HCT116 (cell line): ENCODE measurements around the gene CFAP54. TPM values are rescaled to one million over a fixed set of nuclear protein-coding genes. Genes with fewer than 3 reads are reported as not detected.

Source experiments
- ATAC-seq: fragments of 200-7000 bp; cut with Tn5 transposase; 2 replicates; pipeline ENCODE4 v1.9.1; 2020; ENCODE audit warnings: mild to moderate bottlenecking, moderate library complexity
- BruUV-seq: library from RNA; stranded (reverse); fragments of 400-500 nt; replicated peaks from 2 replicates; lab custom pipeline; 2021; lab: Mats Ljungman, UMichigan
- CTCF ChIA-PET: fragments of 300-600 bp; sonication (Branson Sonifier 250); formaldehyde crosslinking; loops from one replicate; lab custom pipeline; 2021; ENCODE audit warnings: antibody characterized with exemption; lab: Charles Lee
- POLR2A ChIA-PET: fragments of 300-600, 350-600 bp; sonication (Branson Sonifier 250); formaldehyde crosslinking; loops from one replicate; lab custom pipeline; 2021; ENCODE audit warnings: antibody characterized with exemption; lab: Charles Lee
- RAD21 ChIA-PET, 2 experiments: fragments of 300-600 bp; sonication (Branson Sonifier 250); formaldehyde crosslinking; loops; one replicate each; lab custom pipeline; 2023; ENCODE audit warnings: low total read pairs in 2 of 2; ENCODE audit not compliant: uncharacterized antibody in 2 of 2, unreplicated experiment in 2 of 2, low non-redundant PET in 1 of 2; lab: Charles Lee
- DNase-seq: peaks from one replicate; pipeline ENCODE4 v3.0.0-alpha.2; 2010; ENCODE audit warnings: low read depth, low spot score
- H2AFZ ChIP-seq: fragments of 200-600 bp; shearing (Covaris generic), sonication (generic); 2 replicates; pipeline ENCODE4 v1.6.1; 2017; ENCODE audit warnings: low read depth, mixed run types, mixed read lengths, antibody characterized with exemption, low read length; ENCODE audit not compliant: poor library complexity, severe bottlenecking
- H3K27ac ChIP-seq: 2 replicates; pipeline ENCODE4 v1.5.1; 2012; ENCODE audit warnings: low read depth, low read length
- H3K27me3 ChIP-seq: fragments of 200-600 bp; sonication (generic); 2 replicates; pipeline ENCODE4 v1.6.1; 2016; ENCODE audit warnings: mixed run types, low read length, mixed read lengths; ENCODE audit not compliant: insufficient read depth
- H3K36me3 ChIP-seq, 2 experiments: fragments of 200-500 bp in 1 of 2; fragments of 200-600 bp in 1 of 2; sonication (Bioruptor generic) in 1 of 2; sonication (generic) in 1 of 2; 2 replicates each; pipeline versions ENCODE4 v1.5.1 to v1.6.1; 2014 to 2016; ENCODE audit warnings: low read length in 2 of 2, inconsistent platforms in 1 of 2, mixed read lengths in 1 of 2, mixed run types in 1 of 2; ENCODE audit not compliant: insufficient read depth in 2 of 2, control insufficient read depth in 1 of 2
- H3K4me1 ChIP-seq, 2 experiments: fragments of 200-600 bp in 1 of 2; sonication (generic) in 1 of 2; 2 replicates each; pipeline versions ENCODE4 v1.5.1 to v1.6.1; 2012 to 2017; ENCODE audit warnings: low read length in 2 of 2, inconsistent platforms in 1 of 2, mild to moderate bottlenecking in 1 of 2, mixed read lengths in 1 of 2, mixed run types in 1 of 2, moderate library complexity in 1 of 2; ENCODE audit not compliant: insufficient read depth in 2 of 2, control insufficient read depth in 1 of 2
- H3K4me2 ChIP-seq: fragments of 200-600 bp; sonication (generic); 2 replicates; pipeline ENCODE4 v1.6.1; 2017; ENCODE audit warnings: mixed run types, low read length, mixed read lengths
- H3K4me3 ChIP-seq, 2 experiments: fragments of 200-600 bp in 1 of 2; sonication (generic) in 1 of 2; replicated peaks in 1 of 2; 2 replicates each; pipeline ENCODE4 v1.5.1; 2011 to 2016; ENCODE audit warnings: low read length in 2 of 2, control low read depth in 1 of 2, low read depth in 1 of 2, mild to moderate bottlenecking in 1 of 2, mixed read lengths in 1 of 2, mixed run types in 1 of 2
- H3K79me2 ChIP-seq: fragments of 200-600 bp; sonication (generic); 2 replicates; pipeline ENCODE4 v1.6.1; 2017; ENCODE audit warnings: mild to moderate bottlenecking, mixed run types, low read length, moderate library complexity, mixed read lengths; ENCODE audit not compliant: insufficient read depth
- H3K9ac ChIP-seq: fragments of 200-600 bp; sonication (generic); 2 replicates; pipeline ENCODE4 v1.6.1; 2016; ENCODE audit warnings: low read length, mixed read lengths
- H3K9me2 ChIP-seq: fragments of 200-600 bp; sonication (generic), shearing (Covaris generic); 2 replicates; pipeline ENCODE4 v1.6.1; 2017; ENCODE audit warnings: mixed run types, mild to moderate bottlenecking, moderate library complexity; ENCODE audit not compliant: insufficient read depth
- H3K9me3 ChIP-seq, 2 experiments: fragments of 200-500 bp in 1 of 2; fragments of 200-600 bp in 1 of 2; sonication (Bioruptor generic) in 1 of 2; sonication (generic) in 1 of 2; 2 replicates each; pipeline ENCODE4 v1.6.1; 2014 to 2017; ENCODE audit warnings: low read length in 2 of 2, mixed read lengths in 2 of 2, inconsistent platforms in 1 of 2, low read depth in 1 of 2, mild to moderate bottlenecking in 1 of 2, mixed run types in 1 of 2, moderate library complexity in 1 of 2; ENCODE audit not compliant: control insufficient read depth in 1 of 2, insufficient read depth in 1 of 2
- H4K20me1 ChIP-seq: fragments of 200-600 bp; sonication (generic), shearing (Covaris generic); 2 replicates; pipeline ENCODE4 v1.6.1; 2017; ENCODE audit warnings: mixed run types, mild to moderate bottlenecking, moderate library complexity; ENCODE audit not compliant: insufficient read depth
- ATF3 ChIP-seq: IDR thresholded peaks from 2 replicates; pipeline ENCODE4 v1.6.1; 2012
- CBX3 ChIP-seq: IDR thresholded peaks from 2 replicates; pipeline ENCODE4 v1.6.1; 2012; ENCODE audit warnings: low read depth
- CEBPB ChIP-seq: IDR thresholded peaks from 2 replicates; pipeline ENCODE4 v1.6.1; 2012; ENCODE audit warnings: low read depth
- EZH2 ChIP-seq: fragments of 200-600 bp; sonication (generic); IDR thresholded peaks from 2 replicates; pipeline ENCODE4 v1.6.1; 2017; ENCODE audit warnings: antibody characterized with exemption, mixed run types
- FOSL1 ChIP-seq: IDR thresholded peaks from 2 replicates; pipeline ENCODE4 v1.6.1; 2012; ENCODE audit warnings: low read depth
- JUND ChIP-seq: IDR thresholded peaks from 2 replicates; pipeline ENCODE4 v1.6.1; 2012
- MAX ChIP-seq: IDR thresholded peaks from 2 replicates; pipeline ENCODE4 v1.6.1; 2012
- RAD21 ChIP-seq: IDR thresholded peaks from 2 replicates; pipeline ENCODE4 v1.6.1; 2012; ENCODE audit warnings: low read depth, mild to moderate bottlenecking
- REST ChIP-seq: IDR thresholded peaks from 2 replicates; pipeline ENCODE4 v1.6.1; 2012; ENCODE audit warnings: low read depth
- SP1 ChIP-seq: IDR thresholded peaks from 2 replicates; pipeline ENCODE4 v1.6.1; 2012; ENCODE audit warnings: low read depth
- ZFX ChIP-seq: fragments of 450-650 bp; IDR thresholded peaks from 2 replicates; pipeline ENCODE4 v1.6.1; 2017
- ZNF274 ChIP-seq: fragments of 200-500 bp; sonication (Bioruptor generic); IDR thresholded peaks from 2 replicates; pipeline ENCODE4 v1.6.1; 2014; ENCODE audit warnings: mild to moderate bottlenecking, low read depth, low read length, inconsistent platforms
- intact Hi-C: fragments of 100-400 bp; cut with micrococcal nuclease; formaldehyde crosslinking; loops from 2 replicates; pipeline ENCODE4 v1.10.0; 2022
- total RNA-seq: library from RNA; stranded (reverse); gene quantifications from one replicate; pipeline ENCODE4 v1.2.1, GENCODE V29; 2021; ENCODE audit not compliant: unreplicated experiment
- TF ChIP-seq, protein P1 (sequence below), 3 experiments: fragments of 200-600 bp in 1 of 3; sonication (generic) in 1 of 3; IDR thresholded peaks in 2 of 3; conservative IDR thresholded peaks in 1 of 3; 2 replicates each; pipeline ENCODE4 v1.5.1; 2012 to 2017; ENCODE audit warnings: low read depth in 2 of 3, low read length in 2 of 3, antibody characterized with exemption in 1 of 3, borderline replicate concordance in 1 of 3, control low read depth in 1 of 3, mild to moderate bottlenecking in 1 of 3, mixed read lengths in 1 of 3, mixed run types in 1 of 3, moderate library complexity in 1 of 3; ENCODE audit not compliant: insufficient read depth in 1 of 3
- TF ChIP-seq, protein P2 (sequence below): IDR thresholded peaks from 2 replicates; pipeline ENCODE4 v1.6.1; 2011; ENCODE audit warnings: mild to moderate bottlenecking, low read length, moderate library complexity; ENCODE audit not compliant: insufficient replicate concordance; ENCODE audit errors: extremely low read depth

CFAP54 gene
- total RNA-seq, 1 experiment from 2014 or later = 0.25 TPM

- H3K4me3 ChIP-seq = no peak overlapping the region
- H2AFZ ChIP-seq = no peak overlapping the region
- H4K20me1 ChIP-seq = no peaks in the 10 kb centered on the region
- ATAC-seq = no peak
- POLR2A ChIA-PET = no interaction called here
- no peaks in the 10 kb centered on the region for H3K4me1 ChIP-seq
- no peaks in the 10 kb centered on the region for H3K9me2 ChIP-seq
- peaks cover 20% of the 10 kb centered on the region for H3K27me3 ChIP-seq
- no peak overlapping the region for H3K9ac ChIP-seq
- H3K4me2 ChIP-seq = no peak overlapping the region
- DNase-seq = no peak
- CTCF ChIA-PET = no interaction called here
- intact Hi-C loops = no loop called here
- TF ChIP-seq MAX = no peak
- no peak for TF ChIP-seq ATF3
- no peak for TF ChIP-seq FOSL1
- TF ChIP-seq RAD21 = no peak
- TF ChIP-seq CBX3 = no peak
- no peak for TF ChIP-seq ZFX
- no peak for TF ChIP-seq ZNF274
- TF ChIP-seq CEBPB = no peak
- no peak for TF ChIP-seq JUND
- TF ChIP-seq SP1 = no peak
- no TSS peak for BruUV-seq
- no peaks in the 10 kb centered on the region for H3K79me2 ChIP-seq
- no peaks in the 10 kb centered on the region for H3K9me3 ChIP-seq
- RAD21 ChIA-PET = no interaction called here
- H3K36me3 ChIP-seq = no peaks in the 10 kb centered on the region
- H3K27ac ChIP-seq = no peak overlapping the region
These were observed 198.3 kb downstream of the CFAP54 start for GRCh38 chr12:96687719-96688118.

GRCh38 chr12:96698521-96698920 is 209.1 kb downstream of the CFAP54 start:
- ChIA-PET CTCF (no interaction called here), RAD21 (no interaction called here), POLR2A (no interaction called here)
- Histone ChIP-seq H3K4me2 (no peak overlapping the region), H3K4me1 (no peaks in the 10 kb centered on the region), H2AFZ (no peak overlapping the region), H4K20me1 (no peaks in the 10 kb centered on the region), H3K9me3 (no peaks in the 10 kb centered on the region), H3K4me3 (no peak overlapping the region), H3K9me2 (no peaks in the 10 kb centered on the region), H3K9ac (no peak overlapping the region), H3K27me3 (peaks cover 19% of the 10 kb centered on the region; the same call in 1 of the 2 replicates), H3K36me3 (no peaks in the 10 kb centered on the region), H3K27ac (no peak overlapping the region), H3K79me2 (no peaks in the 10 kb centered on the region)
- intact Hi-C loops = no loop called here
- BruUV-seq = no TSS peak
- DNase-seq = no peak
- ATAC-seq = peak; percentile 61
- TF ChIP-seq EZH2 = no peak
- TF ChIP-seq, protein P1, sequence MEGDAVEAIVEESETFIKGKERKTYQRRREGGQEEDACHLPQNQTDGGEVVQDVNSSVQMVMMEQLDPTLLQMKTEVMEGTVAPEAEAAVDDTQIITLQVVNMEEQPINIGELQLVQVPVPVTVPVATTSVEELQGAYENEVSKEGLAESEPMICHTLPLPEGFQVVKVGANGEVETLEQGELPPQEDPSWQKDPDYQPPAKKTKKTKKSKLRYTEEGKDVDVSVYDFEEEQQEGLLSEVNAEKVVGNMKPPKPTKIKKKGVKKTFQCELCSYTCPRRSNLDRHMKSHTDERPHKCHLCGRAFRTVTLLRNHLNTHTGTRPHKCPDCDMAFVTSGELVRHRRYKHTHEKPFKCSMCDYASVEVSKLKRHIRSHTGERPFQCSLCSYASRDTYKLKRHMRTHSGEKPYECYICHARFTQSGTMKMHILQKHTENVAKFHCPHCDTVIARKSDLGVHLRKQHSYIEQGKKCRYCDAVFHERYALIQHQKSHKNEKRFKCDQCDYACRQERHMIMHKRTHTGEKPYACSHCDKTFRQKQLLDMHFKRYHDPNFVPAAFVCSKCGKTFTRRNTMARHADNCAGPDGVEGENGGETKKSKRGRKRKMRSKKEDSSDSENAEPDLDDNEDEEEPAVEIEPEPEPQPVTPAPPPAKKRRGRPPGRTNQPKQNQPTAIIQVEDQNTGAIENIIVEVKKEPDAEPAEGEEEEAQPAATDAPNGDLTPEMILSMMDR (IDR thresholded peaks at IDR 0.05 in 2 of 3, conservative IDR thresholded peaks at IDR 0.05 in 1 of 3; ENCODE audit: borderline replicate concordance in 1 of 3, insufficient read depth in 1 of 3, low read depth in 2 of 3, low read length in 2 of 3) = peak in 2 of 3 experiments; percentile 35 to 37; a peak in 2 of 6 replicates
- TF ChIP-seq FOSL1 = no peak
- TF ChIP-seq, protein P2, sequence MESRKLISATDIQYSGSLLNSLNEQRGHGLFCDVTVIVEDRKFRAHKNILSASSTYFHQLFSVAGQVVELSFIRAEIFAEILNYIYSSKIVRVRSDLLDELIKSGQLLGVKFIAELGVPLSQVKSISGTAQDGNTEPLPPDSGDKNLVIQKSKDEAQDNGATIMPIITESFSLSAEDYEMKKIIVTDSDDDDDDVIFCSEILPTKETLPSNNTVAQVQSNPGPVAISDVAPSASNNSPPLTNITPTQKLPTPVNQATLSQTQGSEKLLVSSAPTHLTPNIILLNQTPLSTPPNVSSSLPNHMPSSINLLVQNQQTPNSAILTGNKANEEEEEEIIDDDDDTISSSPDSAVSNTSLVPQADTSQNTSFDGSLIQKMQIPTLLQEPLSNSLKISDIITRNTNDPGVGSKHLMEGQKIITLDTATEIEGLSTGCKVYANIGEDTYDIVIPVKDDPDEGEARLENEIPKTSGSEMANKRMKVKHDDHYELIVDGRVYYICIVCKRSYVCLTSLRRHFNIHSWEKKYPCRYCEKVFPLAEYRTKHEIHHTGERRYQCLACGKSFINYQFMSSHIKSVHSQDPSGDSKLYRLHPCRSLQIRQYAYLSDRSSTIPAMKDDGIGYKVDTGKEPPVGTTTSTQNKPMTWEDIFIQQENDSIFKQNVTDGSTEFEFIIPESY = no peak
- peak; percentile 18; the same call in 1 of the 2 replicates for TF ChIP-seq RAD21
- no peak for TF ChIP-seq REST
